ENCODE data around the gene PTPN21. TPM values are rescaled to one million over a fixed set of nuclear protein-coding genes. Genes with fewer than 3 reads are reported as not detected.

The PTPN21 gene
- total RNA-seq, 2 experiments from 2014 or later: 0.12 TPM; not detected in 1

GRCh38 chr14:88488081-88488480 lies 66.7 kb downstream of the PTPN21 start:
- CTCF ChIA-PET: no interaction called here
- no peaks in the 10 kb centered on the region for H3K4me1 Mint-ChIP-seq
- no peak overlapping the region for H3K4me3 Mint-ChIP-seq

GRCh38 chr14:88482524-88482923 lies 72.3 kb downstream of the PTPN21 start:
- no peaks in the 10 kb centered on the region for H3K9me3 Mint-ChIP-seq (ENCODE audit: low read depth)
- CTCF ChIA-PET: no interaction called here
- no peak for DNase-seq
- H3K4me3 Mint-ChIP-seq: no peak overlapping the region
- no peak overlapping the region for H3K27ac Mint-ChIP-seq
- H3K36me3 Mint-ChIP-seq: no peaks in the 10 kb centered on the region
- H3K27me3 Mint-ChIP-seq: peaks cover 2% of the 10 kb centered on the region
- no peaks in the 10 kb centered on the region for H3K4me1 Mint-ChIP-seq
- no peak for ATAC-seq

More at GRCh38 chr14:88488081-88488480, 66.7 kb downstream of the PTPN21 start:
- H3K27ac Mint-ChIP-seq: no peak overlapping the region
- no peaks in the 10 kb centered on the region for H3K36me3 Mint-ChIP-seq
- H3K27me3 Mint-ChIP-seq: peaks cover 4% of the 10 kb centered on the region
- ATAC-seq (no peak), DNase-seq (no peak)
- no peaks in the 10 kb centered on the region for H3K9me3 Mint-ChIP-seq (ENCODE audit: low read depth)

DNA sequence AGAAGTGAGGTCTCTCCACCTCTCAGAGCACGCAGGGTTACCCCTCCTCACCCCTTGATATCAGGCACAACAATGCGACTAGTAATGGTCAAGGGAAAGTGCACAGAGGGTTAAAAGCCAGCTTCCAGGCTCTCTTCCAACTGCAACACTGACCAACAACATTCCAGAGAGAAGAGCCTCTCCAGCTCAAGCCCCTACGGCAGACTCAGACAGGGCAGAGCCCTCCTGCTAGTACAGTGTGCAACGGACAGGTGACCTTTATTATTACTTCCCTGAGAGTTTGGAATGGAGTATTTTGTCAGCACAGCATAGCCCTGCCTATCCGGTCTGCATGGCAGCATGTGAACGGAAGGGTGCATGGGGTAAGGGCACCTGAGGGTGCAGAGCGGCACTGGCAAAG lies 73.0 kb downstream of the PTPN21 start:
- ATAC-seq (no peak), DNase-seq (no peak)
- CTCF ChIA-PET: no interaction called here
- peaks cover 2% of the 10 kb centered on the region for H3K27me3 Mint-ChIP-seq
- no peaks in the 10 kb centered on the region for H3K4me1 Mint-ChIP-seq
- no peak overlapping the region for H3K4me3 Mint-ChIP-seq
- H3K36me3 Mint-ChIP-seq: no peaks in the 10 kb centered on the region
- no peak overlapping the region for H3K27ac Mint-ChIP-seq
- no peaks in the 10 kb centered on the region for H3K9me3 Mint-ChIP-seq (ENCODE audit: low read depth)

- Mint-ChIP-seq H3K36me3 (no peaks in the 10 kb centered on the region), H3K9me3 (ENCODE audit: low read depth) (no peaks in the 10 kb centered on the region), H3K4me3 (no peak overlapping the region), H3K27me3 (peaks cover 2% of the 10 kb centered on the region), H3K4me1 (no peaks in the 10 kb centered on the region), H3K27ac (no peak overlapping the region)
- CTCF ChIA-PET: no interaction called here
- no peak for ATAC-seq
- DNase-seq: no peak
Observed at GRCh38 chr14:88481059-88481458, 73.7 kb downstream of the PTPN21 start.

GRCh38 chr14:88479574-88479987 lies 75.2 kb downstream of the PTPN21 start:
- H3K4me1 Mint-ChIP-seq: no peaks in the 10 kb centered on the region
- no peak overlapping the region for H3K27ac Mint-ChIP-seq
- no peaks in the 10 kb centered on the region for H3K9me3 Mint-ChIP-seq (ENCODE audit: low read depth)
- peaks cover 2% of the 10 kb centered on the region for H3K27me3 Mint-ChIP-seq
- DNase-seq (no peak), ATAC-seq (no peak)
- CTCF ChIA-PET: no interaction called here
- H3K36me3 Mint-ChIP-seq: no peaks in the 10 kb centered on the region
- no peak overlapping the region for H3K4me3 Mint-ChIP-seq

DNA sequence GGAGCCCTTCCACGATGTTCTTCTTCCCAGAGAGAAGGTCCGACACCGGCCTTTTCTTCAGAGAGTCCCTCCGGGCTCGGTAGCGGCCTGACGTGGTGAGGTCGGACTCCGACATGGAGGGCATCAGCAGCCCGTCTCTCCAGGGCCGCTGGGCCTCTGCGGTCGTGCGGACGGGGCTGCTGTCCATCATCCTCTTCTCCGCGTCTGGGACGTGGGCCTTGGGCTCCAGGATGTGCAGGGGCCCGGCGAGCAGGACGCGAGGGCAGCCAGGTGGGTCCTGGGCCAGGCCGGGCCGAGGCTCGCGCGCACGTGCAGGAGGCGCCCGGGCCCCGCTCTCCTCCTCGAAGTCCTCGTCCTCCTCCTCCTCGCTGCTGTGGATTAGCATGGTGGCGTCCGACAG lies 75.9 kb downstream of the PTPN21 start:
- Mint-ChIP-seq H3K36me3 (no peaks in the 10 kb centered on the region), H3K9me3 (ENCODE audit: low read depth) (no peaks in the 10 kb centered on the region), H3K4me1 (no peaks in the 10 kb centered on the region), H3K4me3 (no peak overlapping the region), H3K27ac (no peak overlapping the region), H3K27me3 (peaks cover 2% of the 10 kb centered on the region)
- no peak for DNase-seq
- no peak for ATAC-seq
- CTCF ChIA-PET: no interaction called here

DNA sequence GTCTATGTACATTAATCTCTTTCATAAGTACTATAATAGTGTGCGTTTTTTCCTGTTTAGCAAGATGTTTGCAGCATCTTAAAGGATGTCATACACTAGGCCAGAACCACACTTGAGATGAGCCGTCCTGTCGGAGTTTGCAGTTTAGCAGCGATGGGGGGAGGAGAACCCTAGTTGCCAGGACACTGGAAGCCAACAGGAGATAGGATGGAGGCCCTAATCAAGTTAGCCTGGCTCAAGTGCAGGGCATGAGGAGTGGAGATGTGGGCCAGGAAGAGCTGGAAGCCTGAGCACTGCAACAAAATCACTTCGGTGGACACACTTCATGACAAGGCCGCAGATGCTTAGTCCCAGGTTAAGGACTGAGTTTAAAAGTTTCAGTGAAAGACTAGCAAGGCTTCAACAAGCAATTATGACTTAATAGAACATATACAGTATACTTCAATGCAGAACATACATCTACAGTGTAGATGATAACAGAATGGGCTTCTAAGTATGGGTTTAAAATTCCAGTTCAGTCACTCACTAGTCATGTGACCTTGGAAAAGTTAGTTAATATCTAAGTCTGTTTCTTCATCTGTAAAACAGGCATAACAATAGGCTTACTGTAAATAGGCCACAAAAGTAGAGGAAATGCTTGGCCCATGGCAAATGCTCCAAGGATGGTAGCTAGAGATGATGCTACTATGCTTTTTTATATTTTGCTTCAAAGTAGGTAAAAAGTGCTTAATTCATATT lies 77.1 kb downstream of the PTPN21 start:
- CTCF ChIA-PET: no interaction called here
- no peak overlapping the region for H3K27ac Mint-ChIP-seq
- no peak for ATAC-seq
- H3K4me3 Mint-ChIP-seq: no peak overlapping the region
- DNase-seq: no peak
- H3K9me3 Mint-ChIP-seq (ENCODE audit: low read depth): no peaks in the 10 kb centered on the region
- H3K27me3 Mint-ChIP-seq: peaks cover 2% of the 10 kb centered on the region
- H3K4me1 Mint-ChIP-seq: no peaks in the 10 kb centered on the region
- no peaks in the 10 kb centered on the region for H3K36me3 Mint-ChIP-seq

GRCh38 chr14:88476825-88477224 lies 78.0 kb downstream of the PTPN21 start:
- ATAC-seq (no peak), DNase-seq (no peak)
- no peaks in the 10 kb centered on the region for H3K36me3 Mint-ChIP-seq
- CTCF ChIA-PET: no interaction called here
- no peak overlapping the region for H3K4me3 Mint-ChIP-seq
- H3K27ac Mint-ChIP-seq: no peak overlapping the region
- H3K27me3 Mint-ChIP-seq: no peaks in the 10 kb centered on the region
- no peaks in the 10 kb centered on the region for H3K4me1 Mint-ChIP-seq
- no peaks in the 10 kb centered on the region for H3K9me3 Mint-ChIP-seq (ENCODE audit: low read depth)

DNA sequence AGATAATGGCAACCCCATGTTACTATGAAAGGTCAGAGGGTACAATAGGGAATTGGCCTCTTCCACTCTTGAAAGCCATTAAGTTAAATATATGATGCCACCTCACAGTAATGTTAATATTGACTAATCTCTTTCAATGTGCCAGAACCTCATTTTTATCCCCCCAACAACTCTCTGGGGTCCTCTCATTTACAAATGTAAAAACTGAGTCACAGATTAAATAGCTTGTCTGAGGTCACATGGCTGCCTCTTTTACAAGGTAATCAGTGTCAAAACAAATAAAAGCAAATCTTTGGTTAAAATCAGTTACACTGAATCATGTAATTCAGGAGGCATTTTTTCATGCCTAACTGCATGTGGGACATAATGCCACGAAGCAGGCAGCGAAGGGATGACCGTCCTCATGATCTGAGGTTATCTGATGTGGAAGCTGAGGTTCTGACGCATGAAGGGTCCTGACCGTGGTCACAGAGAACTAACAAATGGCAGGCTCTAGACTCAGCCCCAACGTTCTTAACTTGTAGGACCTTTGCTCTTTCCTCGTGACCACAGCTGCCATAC lies 78.5 kb downstream of the PTPN21 start:
- no peaks in the 10 kb centered on the region for H3K27me3 Mint-ChIP-seq
- H3K4me3 Mint-ChIP-seq: no peak overlapping the region
- no peaks in the 10 kb centered on the region for H3K4me1 Mint-ChIP-seq
- H3K36me3 Mint-ChIP-seq: no peaks in the 10 kb centered on the region
- no peaks in the 10 kb centered on the region for H3K9me3 Mint-ChIP-seq (ENCODE audit: low read depth)
- CTCF ChIA-PET: no interaction called here
- ATAC-seq (no peak), DNase-seq (no peak)
- no peak overlapping the region for H3K27ac Mint-ChIP-seq

DNA sequence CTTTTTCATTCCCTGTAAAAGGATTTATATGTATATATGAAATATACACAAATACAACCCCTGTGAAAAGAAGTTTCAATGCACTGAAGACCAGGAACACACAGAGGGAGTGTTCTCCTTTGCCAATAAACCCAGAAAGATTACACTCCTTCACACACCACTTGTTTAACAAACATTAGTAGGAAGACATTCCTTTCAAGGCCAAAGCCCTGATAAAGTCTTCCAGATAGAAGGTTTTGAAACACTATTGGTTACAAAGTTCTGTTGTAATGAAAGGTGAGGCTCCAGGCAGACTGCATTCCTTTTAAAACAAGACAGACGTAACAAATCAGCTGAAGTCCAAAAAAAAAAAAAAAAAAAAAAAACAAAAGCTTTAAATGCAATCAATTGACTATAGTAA lies 81.0 kb downstream of the PTPN21 start:
- H3K4me3 Mint-ChIP-seq: no peak overlapping the region
- H3K9me3 Mint-ChIP-seq (ENCODE audit: low read depth): no peaks in the 10 kb centered on the region
- ATAC-seq (no peak), DNase-seq (no peak)
- H3K27me3 Mint-ChIP-seq: no peaks in the 10 kb centered on the region
- CTCF ChIA-PET: interaction anchor here (0.6 kb wide), 1 partner anchor 283 kb away, joined by 4 read pairs; no protein-coding TSS in a partner anchor
- H3K36me3 Mint-ChIP-seq: no peaks in the 10 kb centered on the region
- no peaks in the 10 kb centered on the region for H3K4me1 Mint-ChIP-seq
- H3K27ac Mint-ChIP-seq: no peak overlapping the region

DNA sequence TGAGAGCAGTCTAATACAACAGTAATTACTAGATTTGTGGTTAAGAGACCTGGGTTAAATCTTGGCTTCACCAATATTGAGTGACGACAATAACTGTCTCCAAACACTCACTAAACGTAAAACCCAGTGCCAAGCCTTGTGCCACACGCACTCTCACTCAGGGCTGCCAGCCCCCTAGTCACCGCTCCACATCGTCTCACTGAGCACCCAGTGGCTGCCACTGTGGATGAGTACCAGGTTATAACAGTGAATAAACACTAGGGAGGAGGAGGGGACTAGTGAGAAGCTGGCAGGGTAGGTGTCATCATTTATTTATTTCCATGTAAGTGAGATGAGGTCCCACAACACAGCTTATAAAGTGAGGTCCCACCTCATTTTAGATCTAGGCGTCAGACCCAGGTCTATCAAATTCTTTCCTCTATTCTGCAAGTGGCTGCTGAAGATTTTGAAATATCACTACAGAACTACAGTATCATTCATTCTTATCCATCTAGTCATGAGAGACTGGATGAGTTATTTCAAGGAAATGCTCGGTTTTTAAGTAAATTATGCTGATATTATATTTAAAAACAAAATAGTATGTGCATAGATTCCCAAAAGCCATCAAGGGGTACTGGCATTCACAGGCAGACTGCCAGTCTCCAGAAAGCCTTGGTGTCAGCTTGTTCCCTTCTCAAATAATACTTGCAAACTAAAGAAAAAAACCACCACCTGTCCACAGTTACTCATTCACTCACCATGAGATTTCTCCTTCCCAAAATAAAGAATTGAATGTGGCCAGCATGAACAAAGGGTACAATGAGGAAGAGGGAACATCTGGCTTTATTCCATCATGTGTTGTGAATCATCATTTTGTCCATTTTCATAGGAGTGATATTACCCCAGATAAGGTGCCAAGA lies 84.0 kb downstream of the PTPN21 start:
- no peak for DNase-seq
- CTCF ChIA-PET: no interaction called here
- H3K4me1 Mint-ChIP-seq: no peaks in the 10 kb centered on the region
- no peak overlapping the region for H3K4me3 Mint-ChIP-seq
- no peak for ATAC-seq
- no peak overlapping the region for H3K27ac Mint-ChIP-seq
- no peaks in the 10 kb centered on the region for H3K36me3 Mint-ChIP-seq
- H3K27me3 Mint-ChIP-seq: no peaks in the 10 kb centered on the region
- no peaks in the 10 kb centered on the region for H3K9me3 Mint-ChIP-seq (ENCODE audit: low read depth)

DNA sequence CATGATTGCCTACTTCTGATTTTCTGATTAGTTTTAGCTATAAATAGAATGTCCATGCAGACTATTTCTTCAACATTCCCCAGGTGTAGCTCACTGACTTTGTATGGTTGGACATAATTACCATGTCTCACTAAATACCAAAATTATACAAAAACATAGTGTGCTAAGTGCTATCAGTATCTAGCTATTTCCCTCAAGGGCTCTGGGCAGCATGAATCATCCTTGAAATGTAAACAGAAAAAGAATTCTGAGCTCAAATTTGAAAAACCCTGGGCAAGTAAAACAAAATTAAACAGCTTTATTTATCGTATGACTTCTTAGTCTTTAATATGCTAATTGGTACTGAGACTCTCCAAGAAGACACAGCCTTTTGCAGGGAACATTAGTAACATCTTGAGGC lies 86.4 kb downstream of the PTPN21 start:
- ATAC-seq: no peak
- DNase-seq: no peak
- no peak overlapping the region for H3K27ac Mint-ChIP-seq
- no peaks in the 10 kb centered on the region for H3K27me3 Mint-ChIP-seq
- H3K9me3 Mint-ChIP-seq (ENCODE audit: low read depth): no peaks in the 10 kb centered on the region
- no peaks in the 10 kb centered on the region for H3K36me3 Mint-ChIP-seq
- CTCF ChIA-PET: no interaction called here
- no peaks in the 10 kb centered on the region for H3K4me1 Mint-ChIP-seq
- H3K4me3 Mint-ChIP-seq: no peak overlapping the region

- H3K27ac Mint-ChIP-seq: no peak overlapping the region
- no peaks in the 10 kb centered on the region for H3K27me3 Mint-ChIP-seq
- no peaks in the 10 kb centered on the region for H3K36me3 Mint-ChIP-seq
- no peak for DNase-seq
- H3K4me3 Mint-ChIP-seq: no peak overlapping the region
- H3K4me1 Mint-ChIP-seq: no peaks in the 10 kb centered on the region
- CTCF ChIA-PET: interaction anchor here (0.9 kb wide), 2 partner anchors 70 to 274 kb away, joined by 3 to 4 read pairs; no protein-coding TSS in a partner anchor
- no peak for ATAC-seq
- no peaks in the 10 kb centered on the region for H3K9me3 Mint-ChIP-seq (ENCODE audit: low read depth)
Observed at GRCh38 chr14:88463318-88463717, 91.5 kb downstream of the PTPN21 start.

DNA sequence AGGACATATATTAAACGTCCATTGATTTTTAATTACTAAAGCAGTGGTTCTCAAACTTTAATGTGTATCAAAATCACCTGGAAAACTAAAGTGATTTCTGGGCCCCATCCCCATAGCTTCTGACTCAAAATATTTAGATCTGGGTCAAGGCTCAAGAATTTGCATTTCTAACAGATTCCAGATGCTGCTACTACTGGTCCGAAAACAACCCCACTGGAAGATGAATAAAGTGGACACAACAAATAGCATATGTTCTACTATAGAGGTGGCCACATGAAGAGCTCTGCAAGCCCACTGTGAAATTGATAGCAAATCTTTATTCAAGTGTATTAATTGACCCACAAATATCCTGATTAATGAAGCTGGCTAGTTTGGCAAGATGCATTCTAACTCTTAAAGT lies 99.9 kb downstream of the PTPN21 start:
- ATAC-seq (no peak), DNase-seq (no peak)
- no peaks in the 10 kb centered on the region for H3K27me3 Mint-ChIP-seq
- no peaks in the 10 kb centered on the region for H3K4me1 Mint-ChIP-seq
- H3K4me3 Mint-ChIP-seq: no peak overlapping the region
- CTCF ChIA-PET: no interaction called here
- peaks cover 2% of the 10 kb centered on the region for H3K9me3 Mint-ChIP-seq (ENCODE audit: low read depth)
- H3K27ac Mint-ChIP-seq: no peak overlapping the region
- peaks cover 6% of the 10 kb centered on the region for H3K36me3 Mint-ChIP-seq

Data from activated CD8-positive, alpha-beta memory T cell treated with anti-CD3 and anti-CD28 coated beads, Interleukin-2, amount 10 ng/mL, durations not matched to agents 7 days and 5 days (primary cell).